Mesenteric fat pad (tissue), 1 donor: ENCODE results near the gene CDC5L. TPM values are rescaled to one million over a fixed set of nuclear protein-coding genes. Genes with fewer than 3 reads are reported as not detected.
A peak's percentile ranks its signal among the peaks of the same experiment; 100 is the strongest.
"Not testable (repeated sequence)": the region's sequence is repeated elsewhere in the genome, so short reads cannot be mapped to it uniquely, and the experiment has no call there.

Experiments used
- DNase-seq: peaks from one replicate; pipeline ENCODE4 v3.0.0-alpha.2; 2020; ENCODE audit warnings: low spot score
- long read RNA-seq: library from polyadenylated mRNA; unstranded; transcript quantifications from one replicate; pipeline ENCODE4 v2.0.0, GENCODE V29; 2020
- total RNA-seq: library from RNA; stranded (reverse); fragmentation: NEBNext Ultra II Directional; extraction: Animal tissue kit (Norgen Biotek cat#: 25700); gene quantifications from one replicate; pipeline ENCODE4 v1.2.1, GENCODE V29; 2021
- donor health status: DM: yes; HTN: yes; CAD: no.

CDC5L gene
- total RNA-seq: 16.8 TPM
- long read RNA-seq, full-length matches to known transcripts: 13 of 43 reads
- long read RNA-seq, partial matches to known transcripts: 24 of 43 reads
- long read RNA-seq, other reads (novel, unspliced or antisense): 6 of 43 reads

DNA sequence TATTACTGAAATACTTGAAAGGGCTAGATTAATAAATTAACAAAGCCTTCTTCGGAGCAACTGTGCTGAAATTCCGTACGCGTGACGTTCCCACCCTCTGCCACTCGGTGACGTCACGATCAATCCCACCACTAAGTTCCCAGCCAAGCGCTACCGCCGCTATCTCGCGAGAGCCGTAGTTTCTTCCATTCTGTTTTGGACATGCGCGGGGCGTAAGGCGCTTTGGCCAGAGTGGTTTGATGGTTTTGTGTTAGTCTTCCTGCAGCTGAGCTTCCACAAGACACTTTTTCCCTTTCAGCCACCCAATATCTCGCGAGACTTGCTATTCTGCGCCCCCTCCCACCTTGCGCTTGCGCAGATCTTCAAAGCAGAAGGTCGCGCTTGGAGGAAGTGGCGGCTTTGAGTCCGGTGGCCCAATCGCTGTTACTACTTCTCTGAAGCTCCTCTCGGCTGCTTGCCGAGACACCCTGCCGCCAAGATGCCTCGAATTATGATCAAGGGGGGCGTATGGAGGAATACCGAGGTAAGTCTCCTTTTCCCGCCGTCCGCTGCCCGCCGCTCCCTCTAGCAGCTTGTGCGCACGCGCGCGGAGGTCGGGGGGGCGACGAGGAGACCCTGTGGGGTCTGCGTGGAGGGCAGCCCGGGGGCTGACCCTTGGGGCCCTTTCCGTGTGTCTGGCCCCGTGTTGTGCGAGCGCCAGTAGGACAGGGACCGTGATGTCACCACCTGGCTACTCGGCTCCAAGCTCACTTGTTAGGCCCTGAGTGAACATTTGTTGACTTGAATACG, at the start of gene CDC5L:
CDC5L (plus strand) TSS at position 361 of the 789 bp plus-strand sequence; CDS start at position 479, 118 bp downstream.
- peak; percentile 96 for DNase-seq

DNA sequence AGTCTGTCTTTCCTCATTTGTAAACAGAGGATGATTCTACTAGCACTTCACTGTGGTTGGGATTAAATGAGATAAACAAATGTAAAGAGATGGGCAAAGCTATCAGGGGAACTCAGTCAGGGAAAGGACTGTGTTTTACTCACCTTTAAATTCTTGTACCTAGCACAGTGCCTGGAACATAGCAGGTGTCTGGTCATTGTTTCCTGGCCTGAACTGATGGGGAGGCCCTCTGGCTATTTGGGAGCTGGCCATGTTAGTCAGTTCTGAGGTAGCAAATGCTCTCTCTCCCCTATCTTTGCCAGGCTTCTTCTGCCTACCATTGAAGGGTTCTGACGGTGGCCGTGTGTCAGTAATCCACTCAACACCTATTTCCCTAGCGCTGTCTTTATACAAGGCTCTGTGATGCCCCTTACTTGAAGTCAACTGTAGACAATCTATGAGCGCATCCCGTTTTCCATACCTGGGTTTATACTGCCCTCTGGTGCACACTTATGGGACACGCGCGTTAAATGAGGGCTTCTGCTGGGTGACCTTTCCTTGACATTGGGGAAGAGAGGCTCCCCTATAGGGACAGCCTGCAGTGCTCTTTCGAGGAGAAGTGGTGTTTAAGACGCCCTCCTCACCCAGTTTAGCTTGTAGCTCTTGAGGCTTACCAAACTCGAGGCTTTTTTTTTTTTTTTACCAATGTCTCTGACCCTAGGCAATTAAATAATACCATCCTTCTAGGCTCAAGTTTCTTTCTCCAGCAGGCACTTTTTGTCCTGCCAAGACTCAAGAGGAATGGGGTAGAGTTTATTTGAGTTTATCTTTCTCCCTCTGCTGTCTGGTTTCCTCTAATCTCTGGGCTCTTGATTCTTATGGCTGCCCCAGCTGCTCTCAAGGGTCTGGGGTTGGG, 49.0 kb upstream of the CDC5L start:
- no peak for DNase-seq

GRCh38 chr6:44339301-44339700, 48.2 kb upstream of the CDC5L start:
- no peak for DNase-seq

DNA sequence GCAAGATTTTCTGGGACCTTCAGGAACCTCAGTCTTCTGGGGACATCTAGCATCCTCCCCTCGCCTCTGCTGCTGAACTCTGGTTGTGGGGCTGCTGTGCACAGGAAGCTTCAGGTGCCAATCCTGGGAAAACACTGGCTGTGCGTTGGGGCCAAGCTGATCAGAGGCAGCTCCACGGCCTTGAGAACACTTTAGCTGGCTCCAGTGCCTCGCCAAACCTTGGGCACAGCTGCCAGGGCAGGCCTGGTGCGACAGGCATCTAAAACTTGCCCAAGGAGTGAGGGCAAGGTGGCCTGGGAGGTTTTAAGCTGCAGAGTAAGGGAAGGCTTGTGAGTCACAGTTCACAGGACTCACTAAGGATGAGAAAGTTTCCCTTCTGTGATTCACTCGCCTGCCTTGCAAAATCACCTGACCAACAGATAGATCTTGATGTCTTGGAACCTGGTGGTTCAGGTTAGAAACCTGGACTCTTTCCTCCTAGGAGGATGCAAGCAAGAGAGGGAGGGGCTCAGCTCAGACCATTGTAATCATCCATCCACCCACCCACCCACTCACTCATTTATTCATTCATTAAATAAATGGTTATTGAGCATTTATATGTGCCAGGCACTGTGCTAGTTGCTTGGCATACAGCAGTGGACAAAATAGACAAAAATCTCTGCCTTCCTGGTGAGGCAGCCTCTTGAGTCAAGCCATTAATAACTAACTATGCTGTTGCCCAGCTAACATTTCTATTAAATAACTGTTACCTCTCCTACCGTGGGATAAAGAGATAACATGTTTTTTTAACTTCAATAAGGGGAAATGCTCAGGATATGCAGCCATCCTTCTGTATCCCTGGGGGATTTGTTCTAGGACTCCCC, 47.5 kb upstream of the CDC5L start:
- DNase-seq: no peak

- DNase-seq: no peak
Observed at GRCh38 chr6:44341095-44341890, 46.2 kb upstream of the CDC5L start.

DNA sequence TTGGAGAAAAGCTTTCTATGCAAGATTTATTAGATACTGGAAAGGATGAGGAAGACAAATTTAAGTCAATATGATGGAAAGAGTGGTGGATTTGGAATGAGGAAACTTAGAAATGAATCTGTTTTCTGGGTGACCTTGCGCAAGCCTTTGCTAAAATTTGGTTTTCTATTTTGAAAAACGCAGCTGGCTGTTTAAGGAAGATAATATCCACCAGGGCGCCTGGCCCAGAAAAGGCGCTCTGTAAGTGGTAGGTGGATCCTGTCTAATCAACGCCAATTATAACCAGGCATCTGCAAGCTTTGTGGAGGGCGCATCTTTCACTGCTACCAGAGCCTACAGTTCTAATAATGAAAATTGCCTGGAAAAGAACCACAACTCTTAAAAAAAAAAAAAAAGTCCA, 45.5 kb upstream of the CDC5L start:
- DNase-seq: no peak

GRCh38 chr6:44342489-44342888, 45.0 kb upstream of the CDC5L start, which contains the start of gene SPATS1:
Gene SPATS1, plus strand, starts transcription at chr6:44342650. Its CDS starts 446 bp downstream, at chr6:44343096.
- DNase-seq: no peak

DNA sequence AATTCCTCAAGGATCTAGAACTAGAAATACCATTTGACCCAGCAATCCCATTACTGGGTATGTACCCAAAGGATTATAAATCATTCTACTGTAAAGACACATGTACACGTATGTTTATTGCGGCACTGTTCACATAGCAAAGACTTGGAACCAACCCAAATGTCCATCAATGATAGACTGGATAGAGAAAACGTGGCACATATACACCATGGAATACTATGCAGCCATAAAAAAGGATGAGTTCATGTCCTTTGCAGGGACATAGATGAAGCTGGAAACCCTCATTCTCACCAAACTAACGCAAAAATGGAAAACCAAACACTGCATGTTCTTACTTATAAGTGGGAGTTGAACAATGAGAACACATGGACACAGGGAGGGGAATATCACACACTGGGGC, 40.7 kb upstream of the CDC5L start:
- not testable (repeated sequence) for DNase-seq

GRCh38 chr6:44349904-44350649, 37.4 kb upstream of the CDC5L start:
- no peak for DNase-seq

DNA sequence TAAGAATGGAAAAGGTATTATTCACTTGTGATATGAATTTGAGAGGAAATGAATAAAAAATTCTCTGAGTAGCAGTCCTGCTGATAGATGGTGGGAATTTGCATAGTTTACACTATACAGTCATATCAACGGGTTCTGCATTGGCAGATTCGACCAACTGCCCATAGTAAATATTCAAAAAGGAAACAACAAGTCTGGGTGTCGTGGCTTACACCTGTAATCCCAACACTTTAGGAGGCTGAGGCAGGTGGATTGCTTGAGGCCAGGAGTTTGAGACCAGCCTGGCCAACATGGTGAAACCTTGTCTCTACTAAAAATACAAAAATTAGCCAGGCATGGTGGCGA, 36.9 kb upstream of the CDC5L start:
- DNase-seq: not testable (repeated sequence)

- DNase-seq: no peak
Observed at GRCh38 chr6:44352259-44352658, 35.2 kb upstream of the CDC5L start.

DNA sequence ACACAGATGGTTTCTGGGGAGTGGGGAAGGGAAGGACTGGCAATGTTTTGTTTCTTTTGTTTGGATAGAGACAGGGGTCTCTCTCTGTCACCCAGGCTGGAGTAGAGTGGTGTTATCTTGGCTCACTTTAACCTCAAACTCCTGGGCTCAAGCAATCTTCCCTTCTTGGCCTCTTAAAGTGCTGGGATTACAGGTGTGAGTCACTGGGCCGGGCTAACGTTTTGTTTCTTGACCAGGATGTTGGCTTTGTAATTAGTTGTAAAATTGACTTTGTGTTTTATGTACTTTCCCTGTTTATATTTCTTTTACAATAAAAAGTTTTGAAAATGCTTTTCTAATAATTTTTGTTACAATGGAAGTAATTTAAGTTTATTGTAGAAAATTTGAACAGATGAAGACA, 34.2 kb upstream of the CDC5L start:
- no peak for DNase-seq

- no peak for DNase-seq
Observed at GRCh38 chr6:44355640-44356039, 31.9 kb upstream of the CDC5L start.

DNA sequence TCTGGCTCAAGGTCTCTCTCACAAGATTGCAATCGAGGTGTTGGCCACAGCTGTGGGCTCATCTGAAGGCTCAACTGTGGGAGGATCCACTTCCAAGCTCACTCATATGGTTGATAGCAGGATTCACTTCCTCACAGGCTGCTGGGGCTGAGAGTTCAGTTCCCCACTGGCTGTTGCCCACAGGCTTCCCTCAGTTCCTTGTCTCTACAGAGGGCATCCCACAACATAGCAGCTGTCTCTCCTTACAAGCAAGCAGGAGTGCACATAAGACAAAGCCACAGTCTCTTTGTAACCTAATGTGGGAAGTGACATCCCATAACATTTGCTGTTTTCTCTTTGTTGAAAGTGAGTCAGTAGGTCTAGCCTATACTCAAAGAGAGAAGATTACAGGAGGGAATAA, 31.0 kb upstream of the CDC5L start:
- no peak for DNase-seq

- no peak for DNase-seq
Observed at GRCh38 chr6:44359973-44360372, 27.5 kb upstream of the CDC5L start.

DNA sequence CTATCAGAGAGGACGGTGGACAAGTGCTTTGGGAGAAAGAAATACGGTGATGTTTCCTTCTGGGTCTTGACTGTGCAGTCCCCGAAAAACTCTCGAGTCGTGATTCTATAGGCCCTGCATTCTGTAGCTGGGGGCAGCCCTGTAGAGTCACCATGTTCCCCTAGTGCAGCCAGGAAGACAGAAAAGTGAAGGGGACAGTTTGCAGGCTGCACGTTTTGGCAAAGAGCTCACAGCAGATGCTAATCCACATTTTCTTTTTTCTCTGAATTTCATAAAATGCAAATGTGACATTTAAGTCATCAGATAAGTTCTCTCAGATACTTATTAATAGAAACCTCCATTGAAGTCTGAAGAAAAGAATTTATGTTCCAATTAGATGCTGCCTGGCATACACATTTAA, 25.6 kb upstream of the CDC5L start:
- DNase-seq: no peak

DNA sequence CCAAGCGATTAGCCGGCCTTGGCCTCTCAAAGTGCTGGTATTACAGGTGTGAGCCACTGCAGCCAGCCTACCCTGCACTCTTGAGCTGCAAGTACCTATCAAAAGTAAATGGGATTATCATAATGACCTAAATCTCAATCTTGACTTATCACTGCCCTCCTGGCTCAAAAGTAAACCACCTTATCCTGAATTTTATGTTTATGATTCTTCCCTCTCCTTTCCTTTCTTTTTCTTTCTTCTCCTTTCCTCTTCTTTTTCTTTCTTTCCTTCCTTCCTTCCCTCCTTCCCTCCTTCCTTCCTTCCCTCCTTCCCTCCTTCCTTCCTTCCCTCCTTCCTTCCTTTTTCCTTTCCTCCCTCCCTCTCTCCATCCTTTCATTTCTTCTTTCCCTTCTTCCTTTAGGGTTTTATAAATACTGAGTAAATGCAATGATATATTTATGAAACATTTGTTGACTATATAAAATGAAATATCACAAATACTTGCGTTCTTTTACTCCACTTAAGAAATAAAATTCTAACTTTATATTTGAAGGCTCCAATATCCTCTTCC, 24.1 kb upstream of the CDC5L start:
- DNase-seq: no peak

DNA sequence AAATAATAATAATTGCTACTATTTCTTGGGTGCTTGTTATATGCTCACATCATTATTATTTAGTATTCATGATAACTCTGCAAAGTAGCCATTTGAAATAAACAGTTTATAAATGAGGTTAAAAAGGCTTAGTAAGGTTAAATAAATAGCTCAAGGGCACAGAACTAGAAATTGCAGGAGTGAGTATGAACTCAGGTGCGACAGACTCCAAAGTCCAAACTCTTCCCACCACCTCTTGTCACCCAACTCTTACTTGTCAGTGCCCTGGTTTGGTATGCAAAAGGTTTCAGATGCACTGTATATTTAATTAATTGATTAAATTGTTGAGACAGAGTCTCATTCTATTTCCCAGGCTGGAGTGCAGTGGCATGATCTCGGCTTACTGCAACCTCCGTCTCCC, 20.7 kb upstream of the CDC5L start:
- no peak for DNase-seq

DNA sequence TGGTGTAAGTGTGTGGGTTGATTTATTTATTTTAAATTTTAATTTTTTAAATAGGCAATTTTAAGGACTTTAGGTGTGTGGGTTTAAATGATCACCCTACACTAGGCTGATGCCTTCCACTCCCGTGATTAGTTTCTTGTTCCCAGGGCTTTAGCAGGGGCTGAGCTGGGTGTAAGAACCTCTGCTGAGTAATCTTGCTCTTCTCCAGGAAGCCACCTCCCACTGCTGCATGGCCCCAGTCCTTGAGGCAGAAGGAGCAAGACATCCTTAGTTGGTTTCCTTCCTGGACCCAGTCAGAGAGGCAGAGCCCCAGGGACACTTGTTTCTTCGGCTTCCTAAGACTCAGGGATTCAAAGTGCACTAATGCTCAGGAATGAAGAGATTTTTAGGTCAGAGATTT, 19.8 kb upstream of the CDC5L start:
- no peak for DNase-seq
